Measurements from ENCODE around the gene FAM149A. TPM values are rescaled to one million over a fixed set of nuclear protein-coding genes. Genes with fewer than 3 reads are reported as not detected.

FAM149A gene
- total and polyA plus RNA-seq, 2 donors (not counting 3 experiments of a cell fraction or from before 2014, with no cell fraction given): 0.08 to 0.20 TPM

GRCh38 chr4:186148336-186148975 is 44.0 kb downstream of the FAM149A start:
- Histone ChIP-seq H3K4me1 (ENCODE audit: control insufficient read depth, extremely low read depth, insufficient read depth, low read length) (peaks cover 10% of the 10 kb centered on the region), H2AFZ (ENCODE audit: low read depth, low read length) (no peak overlapping the region), H3K4me2 (ENCODE audit: insufficient read depth, low read length) (no peak overlapping the region), H4K20me1 (replicated peaks; ENCODE audit: control insufficient read depth, extremely low read depth, insufficient read depth, low read length) (no peaks in the 10 kb centered on the region), H3K27ac (ENCODE audit: insufficient read depth, low read depth, low read length) (no peak overlapping the region), H3K9me3 (replicated peaks; ENCODE audit: control insufficient read depth, insufficient read depth, low read length) (no peaks in the 10 kb centered on the region), H3K27me3 (ENCODE audit: control insufficient read depth in 2 of 2, insufficient read depth in 2 of 2, low read length in 2 of 2) (peaks cover 14 to 22% of the 10 kb centered on the region in 2 experiments), H3K79me2 (ENCODE audit: control insufficient read depth, insufficient read depth, low read length) (no peaks in the 10 kb centered on the region), H3K9me1 (replicated peaks; ENCODE audit: control insufficient read depth, extremely low read depth, insufficient read depth, low read length) (no peaks in the 10 kb centered on the region), H3K9ac (replicated peaks; ENCODE audit: extremely low read depth, insufficient read depth, low read length) (no peak overlapping the region), H3K36me3 (ENCODE audit: control insufficient read depth in 2 of 2, extremely low read depth in 1 of 2, insufficient read depth in 2 of 2, low read length in 2 of 2) (no peaks in the 10 kb centered on the region), H3K4me3 (replicated peaks in 1 of 3; ENCODE audit: insufficient read depth in 1 of 3, low read depth in 1 of 3, low read length in 3 of 3) (no peak overlapping the region)
- intact Hi-C loops (cut with micrococcal nuclease): no loop called here
- ChIA-PET POLR2A (no interaction called here), CTCF (no interaction called here)
- TF ChIP-seq FOS (IDR thresholded peaks at IDR 0.05; ENCODE audit: borderline replicate concordance, insufficient read depth, low read length) (no peak), POLR2AphosphoS5 (IDR thresholded peaks at IDR 0.05; ENCODE audit: insufficient read depth, low read depth, low read length) (no peak), JUN (IDR thresholded peaks at IDR 0.05; ENCODE audit: borderline replicate concordance, insufficient read depth, insufficient read length, low read depth) (no peak), EZH2 (IDR thresholded peaks at IDR 0.05; ENCODE audit: borderline replicate concordance, low read depth, low read length, severe bottlenecking) (no peak), MAX (IDR thresholded peaks at IDR 0.05; ENCODE audit: insufficient read depth, insufficient read length) (no peak)
- TF ChIP-seq, protein P1, sequence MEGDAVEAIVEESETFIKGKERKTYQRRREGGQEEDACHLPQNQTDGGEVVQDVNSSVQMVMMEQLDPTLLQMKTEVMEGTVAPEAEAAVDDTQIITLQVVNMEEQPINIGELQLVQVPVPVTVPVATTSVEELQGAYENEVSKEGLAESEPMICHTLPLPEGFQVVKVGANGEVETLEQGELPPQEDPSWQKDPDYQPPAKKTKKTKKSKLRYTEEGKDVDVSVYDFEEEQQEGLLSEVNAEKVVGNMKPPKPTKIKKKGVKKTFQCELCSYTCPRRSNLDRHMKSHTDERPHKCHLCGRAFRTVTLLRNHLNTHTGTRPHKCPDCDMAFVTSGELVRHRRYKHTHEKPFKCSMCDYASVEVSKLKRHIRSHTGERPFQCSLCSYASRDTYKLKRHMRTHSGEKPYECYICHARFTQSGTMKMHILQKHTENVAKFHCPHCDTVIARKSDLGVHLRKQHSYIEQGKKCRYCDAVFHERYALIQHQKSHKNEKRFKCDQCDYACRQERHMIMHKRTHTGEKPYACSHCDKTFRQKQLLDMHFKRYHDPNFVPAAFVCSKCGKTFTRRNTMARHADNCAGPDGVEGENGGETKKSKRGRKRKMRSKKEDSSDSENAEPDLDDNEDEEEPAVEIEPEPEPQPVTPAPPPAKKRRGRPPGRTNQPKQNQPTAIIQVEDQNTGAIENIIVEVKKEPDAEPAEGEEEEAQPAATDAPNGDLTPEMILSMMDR (IDR thresholded peaks at IDR 0.05; ENCODE audit: extremely low read depth in 1 of 2, insufficient read depth in 1 of 2, low read depth in 1 of 2, low read length in 2 of 2): no peak
- dilution Hi-C loops (cut with MboI; ENCODE audit: extremely low pct_ligation_motif_present, low sequenced_read_pairs): no loop called here
- no TSS peak for BruUV-seq (replicated peaks)
- DNase-seq (ENCODE audit: low read depth, low spot score) (no peak), FAIRE-seq (no peak)

Measured in endothelial cell of umbilical vein (primary cell).